OCI-LY7 (cell line): ENCODE data around the gene SPCS3.

Experiments
- CTCF ChIP-seq: fragments of 200-600 bp; sonication (generic); conservative IDR thresholded peaks from 2 replicates; pipeline ENCODE4 v1.5.1; 2014; ENCODE audit warnings: mild to moderate bottlenecking, antibody characterized with exemption, low read length, moderate library complexity, mixed read lengths
- EZH2phosphoT487 ChIP-seq: fragments of 200-600 bp; sonication (generic); IDR thresholded peaks from 2 replicates; pipeline ENCODE4 v1.6.1; 2018; ENCODE audit warnings: low read depth, borderline replicate concordance, mild to moderate bottlenecking, mixed run types, antibody characterized with exemption, low read length, moderate library complexity, mixed read lengths

DNA sequence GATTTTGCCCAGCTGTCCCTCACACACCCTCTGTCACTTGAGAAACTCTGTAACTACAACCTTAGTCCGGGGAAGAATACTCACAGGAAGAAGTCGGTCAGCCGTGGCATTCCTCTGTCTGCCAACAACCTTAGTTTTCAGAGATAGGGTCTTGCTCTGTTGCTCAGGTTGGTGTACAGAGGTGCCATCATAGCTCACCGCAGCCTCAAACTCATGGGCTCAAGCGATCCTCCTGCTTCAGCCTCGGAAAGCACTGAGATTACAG lies 12.2 kb upstream of the SPCS3 start:
- TF ChIP-seq CTCF (no peak), EZH2phosphoT487 (no peak)
